ENCODE measurements around the gene GABBR2. TPM values are rescaled to one million over a fixed set of nuclear protein-coding genes. Genes with fewer than 3 reads are reported as not detected.

The GABBR2 gene
- total RNA-seq, 1 donor from 2014 or later, result not detected

DNA sequence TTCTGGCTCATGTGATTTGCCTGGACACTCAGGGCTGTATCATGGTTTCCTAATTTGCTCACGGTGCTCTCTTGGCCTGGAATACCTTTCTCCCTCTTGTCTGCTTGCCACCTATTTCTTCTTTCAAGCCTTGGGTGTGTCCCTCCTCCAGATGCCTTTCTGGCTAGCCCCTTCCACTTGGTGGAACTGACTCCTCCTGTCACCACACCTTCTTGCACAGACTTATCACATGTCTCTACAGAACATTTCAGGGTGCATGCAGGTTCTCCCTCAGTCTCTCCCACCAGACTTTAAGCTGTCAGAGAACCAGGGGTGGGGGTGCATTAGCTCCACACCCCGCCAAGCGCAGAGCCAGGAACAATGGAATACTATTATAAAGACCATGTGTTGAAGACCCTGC lies 455.2 kb downstream of the GABBR2 start:
- DNase-seq (ENCODE audit: extremely low spot score, unreplicated experiment), result no peak
- H3K4me1 Mint-ChIP-seq (ENCODE audit: unreplicated experiment), result peaks cover 72% of the 10 kb centered on the region
- TF ChIP-seq, protein P1, sequence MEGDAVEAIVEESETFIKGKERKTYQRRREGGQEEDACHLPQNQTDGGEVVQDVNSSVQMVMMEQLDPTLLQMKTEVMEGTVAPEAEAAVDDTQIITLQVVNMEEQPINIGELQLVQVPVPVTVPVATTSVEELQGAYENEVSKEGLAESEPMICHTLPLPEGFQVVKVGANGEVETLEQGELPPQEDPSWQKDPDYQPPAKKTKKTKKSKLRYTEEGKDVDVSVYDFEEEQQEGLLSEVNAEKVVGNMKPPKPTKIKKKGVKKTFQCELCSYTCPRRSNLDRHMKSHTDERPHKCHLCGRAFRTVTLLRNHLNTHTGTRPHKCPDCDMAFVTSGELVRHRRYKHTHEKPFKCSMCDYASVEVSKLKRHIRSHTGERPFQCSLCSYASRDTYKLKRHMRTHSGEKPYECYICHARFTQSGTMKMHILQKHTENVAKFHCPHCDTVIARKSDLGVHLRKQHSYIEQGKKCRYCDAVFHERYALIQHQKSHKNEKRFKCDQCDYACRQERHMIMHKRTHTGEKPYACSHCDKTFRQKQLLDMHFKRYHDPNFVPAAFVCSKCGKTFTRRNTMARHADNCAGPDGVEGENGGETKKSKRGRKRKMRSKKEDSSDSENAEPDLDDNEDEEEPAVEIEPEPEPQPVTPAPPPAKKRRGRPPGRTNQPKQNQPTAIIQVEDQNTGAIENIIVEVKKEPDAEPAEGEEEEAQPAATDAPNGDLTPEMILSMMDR (IDR thresholded peaks at IDR 0.05), result no peak
- H3K27ac Mint-ChIP-seq (ENCODE audit: unreplicated experiment), result peak overlapping the region; percentile 43
- H3K9me3 Mint-ChIP-seq (ENCODE audit: unreplicated experiment), result no peaks in the 10 kb centered on the region
- no peaks in the 10 kb centered on the region for H3K27me3 Mint-ChIP-seq (ENCODE audit: unreplicated experiment)
- peak overlapping the region; percentile 92 for H3K4me3 Mint-ChIP-seq (ENCODE audit: unreplicated experiment)
- H3K36me3 Mint-ChIP-seq (ENCODE audit: unreplicated experiment), result peaks cover 8% of the 10 kb centered on the region

DNA sequence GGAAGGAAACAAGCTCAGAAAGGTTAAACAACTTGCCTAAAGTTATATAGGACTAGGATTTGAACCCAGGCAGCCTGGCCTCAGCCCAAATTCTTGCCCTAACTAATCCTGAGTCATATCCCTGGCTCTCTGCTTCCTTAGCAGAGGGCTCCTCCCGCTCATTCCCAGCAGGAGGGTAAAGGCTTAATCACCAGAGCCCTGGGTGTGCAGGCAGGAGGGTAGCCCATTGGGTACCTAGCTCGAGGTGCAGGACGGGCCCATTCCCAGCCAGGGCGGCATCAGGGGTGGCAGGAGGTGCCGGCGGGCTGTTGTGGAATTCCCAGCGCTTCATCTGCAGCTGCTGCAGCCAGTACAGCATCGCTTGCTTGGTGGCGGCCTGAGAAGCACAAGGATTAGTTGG lies 457.2 kb downstream of the GABBR2 start:
- Mint-ChIP-seq H3K4me1 (ENCODE audit: unreplicated experiment) (peaks cover 76% of the 10 kb centered on the region), H3K27me3 (ENCODE audit: unreplicated experiment) (no peaks in the 10 kb centered on the region), H3K27ac (ENCODE audit: unreplicated experiment) (peak overlapping the region; percentile 62)

DNA sequence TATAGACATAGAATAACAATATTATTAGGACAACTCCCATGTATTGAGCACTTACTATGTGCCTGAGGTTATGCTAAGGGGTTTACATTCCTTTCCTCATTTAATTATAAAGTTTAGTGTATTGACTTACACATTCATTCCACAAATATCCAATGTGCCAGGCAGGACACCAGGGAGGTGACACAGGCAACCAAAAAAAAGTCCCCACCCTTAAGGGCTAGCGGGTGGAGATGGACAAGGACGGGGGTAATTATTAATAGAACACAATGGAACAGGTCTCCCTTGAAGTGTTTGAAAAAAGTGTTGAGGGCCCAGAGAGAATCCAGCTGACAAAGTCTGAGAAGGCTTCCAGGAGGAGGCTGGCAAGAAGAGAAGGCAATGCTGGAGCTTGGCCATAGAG lies 459.0 kb downstream of the GABBR2 start:
- no peak for DNase-seq (ENCODE audit: extremely low spot score, unreplicated experiment)
- TF ChIP-seq, protein P1 (IDR thresholded peaks at IDR 0.05), result no peak
- Mint-ChIP-seq H3K36me3 (ENCODE audit: unreplicated experiment) (peaks cover 8% of the 10 kb centered on the region), H3K27ac (ENCODE audit: unreplicated experiment) (peak overlapping the region; percentile 59), H3K4me1 (ENCODE audit: unreplicated experiment) (peaks cover 79% of the 10 kb centered on the region), H3K27me3 (ENCODE audit: unreplicated experiment) (no peaks in the 10 kb centered on the region), H3K4me3 (ENCODE audit: unreplicated experiment) (no peak overlapping the region), H3K9me3 (ENCODE audit: unreplicated experiment) (no peaks in the 10 kb centered on the region)

More for the DNA sequence above, 457.2 kb downstream of the GABBR2 start:
- TF ChIP-seq, protein P1 (IDR thresholded peaks at IDR 0.05), result no peak
- Mint-ChIP-seq H3K4me3 (ENCODE audit: unreplicated experiment) (peak overlapping the region; percentile 31), H3K9me3 (ENCODE audit: unreplicated experiment) (no peaks in the 10 kb centered on the region), H3K36me3 (ENCODE audit: unreplicated experiment) (peaks cover 8% of the 10 kb centered on the region)
- no peak for DNase-seq (ENCODE audit: extremely low spot score, unreplicated experiment)

DNA sequence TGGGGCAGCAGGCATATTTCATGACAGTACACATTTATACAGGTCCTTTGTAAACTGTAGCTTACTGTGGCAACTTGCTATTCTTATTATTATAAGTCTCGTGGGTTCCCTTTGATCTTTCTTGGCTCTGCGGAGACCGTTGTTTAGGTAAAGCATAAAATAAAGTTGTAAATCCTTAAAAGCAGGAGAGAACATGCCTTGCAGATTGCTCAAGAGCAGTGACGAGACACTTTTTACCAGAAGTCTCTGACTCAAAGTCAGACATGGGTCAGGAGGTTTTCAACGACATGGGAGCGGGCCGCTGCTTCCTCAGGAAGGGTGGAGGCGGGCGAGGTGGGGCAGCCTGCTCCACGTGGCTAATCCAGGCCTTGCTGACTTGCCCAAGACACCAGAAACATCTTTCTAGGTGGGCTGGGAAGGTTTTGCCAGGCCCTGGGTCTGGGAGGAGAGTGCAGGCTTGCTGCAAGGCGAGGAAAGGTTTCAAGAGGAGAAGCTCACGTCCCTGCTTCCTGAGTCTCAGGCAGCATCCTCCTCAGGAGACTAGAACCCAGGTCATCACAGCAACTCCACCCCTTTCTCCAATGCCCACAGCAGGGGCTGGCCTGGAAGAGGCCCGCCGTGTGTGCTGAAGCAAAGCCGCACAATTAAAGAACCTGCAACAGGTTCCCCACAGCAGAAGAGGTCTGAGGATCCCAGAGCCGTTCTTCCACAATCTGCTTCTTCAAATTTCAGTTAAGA lies 459.8 kb downstream of the GABBR2 start:
- Mint-ChIP-seq H3K4me3 (ENCODE audit: unreplicated experiment) (no peak overlapping the region), H3K4me1 (ENCODE audit: unreplicated experiment) (peaks cover 74% of the 10 kb centered on the region), H3K9me3 (ENCODE audit: unreplicated experiment) (no peaks in the 10 kb centered on the region), H3K36me3 (ENCODE audit: unreplicated experiment) (peaks cover 8% of the 10 kb centered on the region), H3K27ac (ENCODE audit: unreplicated experiment) (peak overlapping the region; percentile 83), H3K27me3 (ENCODE audit: unreplicated experiment) (no peaks in the 10 kb centered on the region)
- TF ChIP-seq, protein P1 (IDR thresholded peaks at IDR 0.05), result no peak
- DNase-seq (ENCODE audit: extremely low spot score, unreplicated experiment), result no peak

DNA sequence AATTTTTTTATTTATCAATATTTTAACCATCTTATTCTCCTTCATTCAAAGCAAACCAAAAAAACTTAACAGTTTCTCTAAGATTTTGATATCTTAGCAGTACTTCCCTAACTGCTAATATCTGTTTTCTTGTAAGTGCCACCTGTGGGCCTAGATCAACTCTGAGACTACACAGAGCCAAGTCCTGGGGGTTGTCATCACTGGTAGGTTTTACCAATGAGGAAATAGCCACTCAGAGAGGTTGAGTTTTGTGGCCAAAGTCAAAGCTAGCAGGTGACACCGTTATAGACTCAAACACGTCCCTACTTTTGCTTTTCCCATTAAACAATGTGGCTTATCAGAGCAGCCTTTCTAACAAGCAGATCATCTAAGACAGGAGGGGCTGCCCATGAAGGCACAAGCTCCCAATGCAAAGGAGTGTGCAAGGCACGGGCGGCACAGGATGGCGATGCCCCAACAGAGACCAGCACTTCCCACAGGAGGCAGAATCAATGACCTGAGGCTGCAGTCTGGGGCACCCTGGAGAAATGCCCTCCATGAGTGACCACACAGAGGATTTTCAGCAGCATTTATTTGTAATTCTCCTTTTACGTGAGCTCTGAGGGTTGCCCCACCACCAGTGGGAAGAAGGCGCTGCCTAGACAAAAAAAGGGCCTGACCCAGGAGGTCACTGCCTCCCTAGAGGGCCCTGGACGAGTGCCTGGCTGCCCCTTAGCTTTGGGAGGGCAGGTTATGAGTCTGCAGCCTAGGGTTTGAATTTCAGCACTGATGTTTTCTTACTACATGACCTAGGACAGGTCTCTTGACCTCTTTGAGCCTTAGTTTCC lies 460.7 kb downstream of the GABBR2 start:
- Mint-ChIP-seq H3K27me3 (ENCODE audit: unreplicated experiment) (no peaks in the 10 kb centered on the region), H3K36me3 (ENCODE audit: unreplicated experiment) (peaks cover 8% of the 10 kb centered on the region), H3K27ac (ENCODE audit: unreplicated experiment) (peak overlapping the region; percentile 83), H3K9me3 (ENCODE audit: unreplicated experiment) (no peaks in the 10 kb centered on the region), H3K4me1 (ENCODE audit: unreplicated experiment) (peaks cover 69% of the 10 kb centered on the region), H3K4me3 (ENCODE audit: unreplicated experiment) (no peak overlapping the region)
- TF ChIP-seq, protein P1 (IDR thresholded peaks at IDR 0.05), result no peak
- DNase-seq (ENCODE audit: extremely low spot score, unreplicated experiment), result no peak
